Measurements from ENCODE around the gene RFX2.

RFX2 gene

DNA sequence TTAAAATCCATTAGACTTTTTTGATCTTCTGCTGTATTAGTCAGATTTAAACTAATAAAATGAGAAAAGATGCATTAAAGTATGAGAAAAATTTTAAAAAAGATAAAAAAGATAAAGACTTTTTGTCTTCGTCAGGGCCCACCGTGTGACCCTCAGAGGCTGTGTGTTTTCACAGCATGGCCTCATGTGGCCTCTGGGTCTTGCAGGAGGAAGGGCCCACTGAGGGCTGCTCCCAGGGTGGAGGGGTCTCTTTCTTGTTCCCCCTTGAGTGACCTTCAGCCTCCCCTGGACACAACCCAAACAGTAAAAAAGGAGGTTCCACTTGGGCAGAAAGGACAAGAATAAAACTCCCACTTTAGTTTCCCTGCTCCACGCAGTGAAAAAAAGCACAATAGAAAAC is 75.3 kb downstream of the RFX2 start:
- Histone ChIP-seq H3K36me3 (ENCODE audit: control insufficient read depth, insufficient read depth, low read length) (no peaks in the 10 kb centered on the region), H3K4me3 (replicated peaks; ENCODE audit: low read depth, low read length) (no peak overlapping the region), H3K27me3 (replicated peaks; ENCODE audit: control insufficient read depth, insufficient read depth, low read length) (no peaks in the 10 kb centered on the region)
- DNase-seq (ENCODE audit: extremely low read depth, insufficient read length) = no peak
- TF ChIP-seq, protein P1, sequence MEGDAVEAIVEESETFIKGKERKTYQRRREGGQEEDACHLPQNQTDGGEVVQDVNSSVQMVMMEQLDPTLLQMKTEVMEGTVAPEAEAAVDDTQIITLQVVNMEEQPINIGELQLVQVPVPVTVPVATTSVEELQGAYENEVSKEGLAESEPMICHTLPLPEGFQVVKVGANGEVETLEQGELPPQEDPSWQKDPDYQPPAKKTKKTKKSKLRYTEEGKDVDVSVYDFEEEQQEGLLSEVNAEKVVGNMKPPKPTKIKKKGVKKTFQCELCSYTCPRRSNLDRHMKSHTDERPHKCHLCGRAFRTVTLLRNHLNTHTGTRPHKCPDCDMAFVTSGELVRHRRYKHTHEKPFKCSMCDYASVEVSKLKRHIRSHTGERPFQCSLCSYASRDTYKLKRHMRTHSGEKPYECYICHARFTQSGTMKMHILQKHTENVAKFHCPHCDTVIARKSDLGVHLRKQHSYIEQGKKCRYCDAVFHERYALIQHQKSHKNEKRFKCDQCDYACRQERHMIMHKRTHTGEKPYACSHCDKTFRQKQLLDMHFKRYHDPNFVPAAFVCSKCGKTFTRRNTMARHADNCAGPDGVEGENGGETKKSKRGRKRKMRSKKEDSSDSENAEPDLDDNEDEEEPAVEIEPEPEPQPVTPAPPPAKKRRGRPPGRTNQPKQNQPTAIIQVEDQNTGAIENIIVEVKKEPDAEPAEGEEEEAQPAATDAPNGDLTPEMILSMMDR (IDR thresholded peaks at IDR 0.05; ENCODE audit: insufficient read depth, low read length, poor library complexity, severe bottlenecking) = no peak

DNA sequence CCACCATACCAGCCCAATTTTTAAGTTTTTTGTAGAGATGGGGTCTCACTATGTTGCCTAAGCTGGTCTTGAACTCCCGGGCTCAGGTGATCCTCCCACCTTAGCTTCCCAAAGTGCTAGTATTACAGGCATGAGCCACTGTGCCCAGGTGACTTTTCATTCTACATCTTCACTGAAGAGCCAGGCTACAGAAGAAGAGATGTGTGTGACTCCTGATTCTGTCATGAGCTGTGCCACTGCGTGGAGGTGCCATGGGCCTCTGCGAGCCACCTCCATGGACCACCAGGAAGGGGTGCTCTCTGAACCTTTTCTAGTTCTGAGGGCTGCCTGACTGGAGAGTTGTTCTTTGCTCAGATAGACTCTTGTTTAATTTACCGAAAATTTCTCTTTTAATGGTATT is 75.8 kb downstream of the RFX2 start:
- Histone ChIP-seq H3K4me3 (replicated peaks; ENCODE audit: low read depth, low read length) (no peak overlapping the region), H3K27me3 (replicated peaks; ENCODE audit: control insufficient read depth, insufficient read depth, low read length) (no peaks in the 10 kb centered on the region), H3K36me3 (ENCODE audit: control insufficient read depth, insufficient read depth, low read length) (no peaks in the 10 kb centered on the region)
- TF ChIP-seq, protein P1 (IDR thresholded peaks at IDR 0.05; ENCODE audit: insufficient read depth, low read length, poor library complexity, severe bottlenecking) = no peak
- no peak for DNase-seq (ENCODE audit: extremely low read depth, insufficient read length)

- no peak overlapping the region for H3K4me3 ChIP-seq (replicated peaks; ENCODE audit: low read depth, low read length)
- no peaks in the 10 kb centered on the region for H3K27me3 ChIP-seq (replicated peaks; ENCODE audit: control insufficient read depth, insufficient read depth, low read length)
- TF ChIP-seq, protein P1 (IDR thresholded peaks at IDR 0.05; ENCODE audit: insufficient read depth, low read length, poor library complexity, severe bottlenecking) = no peak
- H3K36me3 ChIP-seq (ENCODE audit: control insufficient read depth, insufficient read depth, low read length) = no peaks in the 10 kb centered on the region
- DNase-seq (ENCODE audit: extremely low read depth, insufficient read length) = no peak
Observed at GRCh38 chr19:6033744-6034264, 76.5 kb downstream of the RFX2 start.

- no peak overlapping the region for H3K4me3 ChIP-seq (replicated peaks; ENCODE audit: low read depth, low read length)
- TF ChIP-seq, protein P1 (IDR thresholded peaks at IDR 0.05; ENCODE audit: insufficient read depth, low read length, poor library complexity, severe bottlenecking) = no peak
- H3K27me3 ChIP-seq (replicated peaks; ENCODE audit: control insufficient read depth, insufficient read depth, low read length) = no peaks in the 10 kb centered on the region
- DNase-seq (ENCODE audit: extremely low read depth, insufficient read length) = no peak
- H3K36me3 ChIP-seq (ENCODE audit: control insufficient read depth, insufficient read depth, low read length) = no peaks in the 10 kb centered on the region
Observed at GRCh38 chr19:6032827-6033226, 77.5 kb downstream of the RFX2 start.

GRCh38 chr19:6032381-6032780 is 77.9 kb downstream of the RFX2 start:
- DNase-seq (ENCODE audit: extremely low read depth, insufficient read length) = no peak
- H3K27me3 ChIP-seq (replicated peaks; ENCODE audit: control insufficient read depth, insufficient read depth, low read length) = no peaks in the 10 kb centered on the region

More at GRCh38 chr19:6032381-6032780, 77.9 kb downstream of the RFX2 start:
- Histone ChIP-seq H3K4me3 (replicated peaks; ENCODE audit: low read depth, low read length) (no peak overlapping the region), H3K36me3 (ENCODE audit: control insufficient read depth, insufficient read depth, low read length) (no peaks in the 10 kb centered on the region)
- TF ChIP-seq, protein P1 (IDR thresholded peaks at IDR 0.05; ENCODE audit: insufficient read depth, low read length, poor library complexity, severe bottlenecking) = no peak
